HFFc6 (cell line): ENCODE measurements around the gene CLDN6. TPM values are rescaled to one million over a fixed set of nuclear protein-coding genes. Genes with fewer than 3 reads are reported as not detected.
A peak's percentile ranks its signal among the peaks of the same experiment; 100 is the strongest.

Source experiments
- DNase-seq: peaks from one replicate; pipeline ENCODE4 v3.0.0-alpha.2; 2018
- H3K27ac Mint-ChIP-seq: 2 replicates; pipeline ENCODE4 v1.8.0; 2020; ENCODE audit warnings: mild to moderate bottlenecking, mixed read lengths
- H3K27me3 Mint-ChIP-seq: 2 replicates; pipeline ENCODE4 v1.8.0; 2021; ENCODE audit warnings: mild to moderate bottlenecking, moderate library complexity, mixed read lengths; ENCODE audit not compliant: insufficient read depth
- H3K36me3 Mint-ChIP-seq: 2 replicates; pipeline ENCODE4 v1.8.0; 2021; ENCODE audit warnings: low read depth, mixed read lengths
- H3K4me1 Mint-ChIP-seq: 2 replicates; pipeline ENCODE4 v1.8.0; 2020; ENCODE audit warnings: low read depth, mixed read lengths
- H3K4me3 Mint-ChIP-seq: 2 replicates; pipeline ENCODE4 v1.8.0; 2020; ENCODE audit warnings: mild to moderate bottlenecking, moderate library complexity, mixed read lengths
- H3K9me3 Mint-ChIP-seq: 2 replicates; pipeline ENCODE4 v1.8.0; 2020; ENCODE audit warnings: mild to moderate bottlenecking, mixed read lengths
- CTCF ChIP-seq: fragments of 200-600 bp; sonication (generic); IDR thresholded peaks from 2 replicates; pipeline ENCODE4 v1.5.0; 2021; ENCODE audit warnings: antibody characterized with exemption, mild to moderate bottlenecking
- total RNA-seq, 6 experiments: library from RNA; stranded (reverse); fragmentation: NEBNext Ultra II Directional; extraction: Animal tissue kit (Norgen Biotek cat#: 25700); gene quantifications; 2 replicates in 1 of 6; 3 replicates in 5 of 6; pipeline ENCODE4 v1.2.3, GENCODE V29; 2021

CLDN6 gene
- total RNA-seq, 6 experiments from 2014 or later = 0.21 TPM; not detected in 5

GRCh38 chr16:3019594-3020246 lies 1.7 kb upstream of the CLDN6 start:
- peak overlapping the region; percentile 99 for H3K4me3 Mint-ChIP-seq
- DNase-seq = no peak
- peaks cover 11% of the 10 kb centered on the region for H3K9me3 Mint-ChIP-seq
- H3K36me3 Mint-ChIP-seq = peaks cover 35% of the 10 kb centered on the region
- H3K27ac Mint-ChIP-seq = peak overlapping the region; percentile 98
- peaks cover 33% of the 10 kb centered on the region for H3K4me1 Mint-ChIP-seq
- H3K27me3 Mint-ChIP-seq = peaks cover 31% of the 10 kb centered on the region
- TF ChIP-seq CTCF = no peak

- no peak overlapping the region for H3K27ac Mint-ChIP-seq
- H3K4me1 Mint-ChIP-seq = peaks cover 25% of the 10 kb centered on the region
- peaks cover 27% of the 10 kb centered on the region for H3K27me3 Mint-ChIP-seq
- no peak overlapping the region for H3K4me3 Mint-ChIP-seq
- H3K9me3 Mint-ChIP-seq = no peaks in the 10 kb centered on the region
- TF ChIP-seq CTCF = no peak
- H3K36me3 Mint-ChIP-seq = peaks cover 22% of the 10 kb centered on the region
- DNase-seq = no peak
Observed at GRCh38 chr16:3017344-3017743, 639 bp downstream of the CLDN6 start.

- Mint-ChIP-seq H3K27ac (no peak overlapping the region), H3K27me3 (peaks cover 29% of the 10 kb centered on the region), H3K36me3 (peaks cover 9% of the 10 kb centered on the region; the same call in 1 of the 2 replicates), H3K9me3 (no peaks in the 10 kb centered on the region), H3K4me3 (no peak overlapping the region), H3K4me1 (peaks cover 18% of the 10 kb centered on the region)
- DNase-seq = no peak
- no peak for TF ChIP-seq CTCF
Observed at GRCh38 chr16:3015865-3016521, 2.0 kb downstream of the CLDN6 start.

GRCh38 chr16:3014971-3015370 lies 3.0 kb downstream of the CLDN6 start:
- no peak for DNase-seq
- H3K4me1 Mint-ChIP-seq = peaks cover 15% of the 10 kb centered on the region
- TF ChIP-seq CTCF = no peak
- no peak overlapping the region for H3K27ac Mint-ChIP-seq
- H3K36me3 Mint-ChIP-seq = peaks cover 2% of the 10 kb centered on the region; the same call in 1 of the 2 replicates
- H3K4me3 Mint-ChIP-seq = no peak overlapping the region
- no peaks in the 10 kb centered on the region for H3K9me3 Mint-ChIP-seq
- peaks cover 28% of the 10 kb centered on the region for H3K27me3 Mint-ChIP-seq

- Mint-ChIP-seq H3K27me3 (peaks cover 27% of the 10 kb centered on the region), H3K9me3 (no peaks in the 10 kb centered on the region), H3K4me1 (peaks cover 12% of the 10 kb centered on the region), H3K27ac (no peak overlapping the region), H3K4me3 (no peak overlapping the region), H3K36me3 (no peaks in the 10 kb centered on the region)
- no peak for TF ChIP-seq CTCF
- no peak for DNase-seq
Observed at GRCh38 chr16:3013998-3014690, 3.8 kb downstream of the CLDN6 start.
